K562 (cell line): ENCODE data around the gene MACF1. TPM values are rescaled to one million over a fixed set of nuclear protein-coding genes. Genes with fewer than 3 reads are reported as not detected.

Experiments used
- CREB3 ChIP-seq: fragments of 450-650 bp; conservative IDR thresholded peaks from 2 replicates; pipeline ENCODE4 v1.6.1; 2016; ENCODE audit warnings: missing genetic modification characterization, low read depth, mild to moderate bottlenecking, missing compliant biosample characterization, moderate library complexity
- ESRRB ChIP-seq: fragments of 250-450 bp; sonication (Bioruptor Pico); IDR thresholded peaks from 2 replicates; pipeline ENCODE4 v1.5.0; 2020; ENCODE audit warnings: mild to moderate bottlenecking, moderate library complexity, borderline replicate concordance
- FOSL1 ChIP-seq: fragments of 200-800 bp; sonication (Bioruptor generic); conservative IDR thresholded peaks from 2 replicates; pipeline ENCODE4 v1.6.1; 2016; ENCODE audit warnings: missing genetic modification characterization, missing compliant biosample characterization
- FOXA3 ChIP-seq, 2 experiments: fragments of 450-650 bp in 1 of 2; sonication (generic) in 1 of 2; formaldehyde crosslinking; IDR thresholded peaks in 1 of 2; conservative IDR thresholded peaks in 1 of 2; 2 replicates each; pipeline versions ENCODE4 v1.4.0 to v1.8.0; 2020 to 2022; ENCODE audit warnings: mild to moderate bottlenecking in 2 of 2, missing genetic modification reagents in 1 of 2
- HDAC2 ChIP-seq: fragments of 450-650 bp; IDR thresholded peaks from 2 replicates; pipeline ENCODE4 v1.6.1; 2016; ENCODE audit warnings: mild to moderate bottlenecking
- HINFP ChIP-seq: fragments of 450-650 bp; conservative IDR thresholded peaks from 2 replicates; pipeline ENCODE4 v1.6.1; 2016; ENCODE audit warnings: missing genetic modification characterization, low read depth, mild to moderate bottlenecking, control low read depth, missing compliant biosample characterization
- HOXB6 ChIP-seq: fragments of 250-450 bp; sonication (Bioruptor Pico); IDR thresholded peaks from 2 replicates; pipeline ENCODE4 v1.5.1; 2022; ENCODE audit warnings: mild to moderate bottlenecking, borderline replicate concordance
- RNF2 ChIP-seq: sonication (generic); IDR thresholded peaks from 2 replicates; pipeline ENCODE4 v1.6.1; 2016
- RREB1 ChIP-seq: fragments of 250-450 bp; sonication (Bioruptor Pico); IDR thresholded peaks from 2 replicates; pipeline ENCODE4 v1.4.0; 2020
- SMAD3 ChIP-seq: fragments of 450-650 bp; formaldehyde crosslinking; conservative IDR thresholded peaks from 2 replicates; pipeline ENCODE4 v1.4.0; 2020; ENCODE audit warnings: mild to moderate bottlenecking
- SMARCA5 ChIP-seq: fragments of 450-650 bp; IDR thresholded peaks from 2 replicates; pipeline ENCODE4 v1.6.1; 2016
- SP1 ChIP-seq: sonication (generic); formaldehyde crosslinking; IDR thresholded peaks from 2 replicates; pipeline ENCODE4 v1.8.1; 2022; ENCODE audit warnings: mild to moderate bottlenecking, missing genetic modification reagents
- SP2 ChIP-seq: IDR thresholded peaks from 2 replicates; pipeline ENCODE4 v1.6.1; 2011; ENCODE audit warnings: mild to moderate bottlenecking, low read depth, low read length, moderate library complexity; ENCODE audit not compliant: poor library complexity, severe bottlenecking; ENCODE audit errors: extremely low read depth
- TCF3 ChIP-seq: sonication (generic); formaldehyde crosslinking; IDR thresholded peaks from 2 replicates; pipeline ENCODE4 v1.4.0; 2020; ENCODE audit warnings: mild to moderate bottlenecking, missing genetic modification reagents
- TGIF2 ChIP-seq: sonication (generic); formaldehyde crosslinking; IDR thresholded peaks from 2 replicates; pipeline ENCODE4 v1.8.1; 2022; ENCODE audit warnings: mild to moderate bottlenecking, missing genetic modification reagents, moderate library complexity
- ZNF644 ChIP-seq: fragments of 200-800 bp; sonication (Bioruptor generic); IDR thresholded peaks from 2 replicates; pipeline ENCODE4 v1.6.1; 2016; ENCODE audit warnings: low read depth, missing genetic modification characterization, missing compliant biosample characterization
- polyA plus RNA-seq, 8 experiments: library from polyadenylated mRNA; depleted of rRNA in 4 of 8; stranded (reverse) in 5 of 8; unstranded in 3 of 8; fragments of >200 nt; fragmentation: Nextera tagmentation in 2 of 8; fragmentation: Illumina TruSeq in 1 of 8; extraction: Ambion mirVana in 2 of 8; extraction: Trizol in 1 of 8; gene quantifications; 2 replicates each; pipeline versions ENCODE4 v1.2.1 to v1.2.3, GENCODE V29; 2011 to 2014; ENCODE audit warnings: inconsistent platforms in 1 of 8, missing spikeins in 1 of 8
- total RNA-seq, 7 experiments: library from RNA; depleted of rRNA in 6 of 7; stranded (reverse); fragments of >200 nt in 6 of 7; fragmentation: Illumina TruSeq in 2 of 7; extraction: Trizol in 2 of 7; gene quantifications; 2 replicates each; pipeline versions ENCODE4 v1.2.1 to v1.2.3, GENCODE V29; 2011 to 2021; ENCODE audit warnings: low replicate concordance in 1 of 7
- TF ChIP-seq, protein P1 (sequence below): fragments of 450-650 bp; IDR thresholded peaks from 2 replicates; pipeline ENCODE4 v1.6.1; 2016; ENCODE audit warnings: antibody characterized with exemption

Gene MACF1
- total and polyA plus RNA-seq, 9 of the 15 experiments (the other 6 are each of a cell fraction or from before 2014, with no cell fraction given): 13.2 to 232 (median 112) TPM

DNA sequence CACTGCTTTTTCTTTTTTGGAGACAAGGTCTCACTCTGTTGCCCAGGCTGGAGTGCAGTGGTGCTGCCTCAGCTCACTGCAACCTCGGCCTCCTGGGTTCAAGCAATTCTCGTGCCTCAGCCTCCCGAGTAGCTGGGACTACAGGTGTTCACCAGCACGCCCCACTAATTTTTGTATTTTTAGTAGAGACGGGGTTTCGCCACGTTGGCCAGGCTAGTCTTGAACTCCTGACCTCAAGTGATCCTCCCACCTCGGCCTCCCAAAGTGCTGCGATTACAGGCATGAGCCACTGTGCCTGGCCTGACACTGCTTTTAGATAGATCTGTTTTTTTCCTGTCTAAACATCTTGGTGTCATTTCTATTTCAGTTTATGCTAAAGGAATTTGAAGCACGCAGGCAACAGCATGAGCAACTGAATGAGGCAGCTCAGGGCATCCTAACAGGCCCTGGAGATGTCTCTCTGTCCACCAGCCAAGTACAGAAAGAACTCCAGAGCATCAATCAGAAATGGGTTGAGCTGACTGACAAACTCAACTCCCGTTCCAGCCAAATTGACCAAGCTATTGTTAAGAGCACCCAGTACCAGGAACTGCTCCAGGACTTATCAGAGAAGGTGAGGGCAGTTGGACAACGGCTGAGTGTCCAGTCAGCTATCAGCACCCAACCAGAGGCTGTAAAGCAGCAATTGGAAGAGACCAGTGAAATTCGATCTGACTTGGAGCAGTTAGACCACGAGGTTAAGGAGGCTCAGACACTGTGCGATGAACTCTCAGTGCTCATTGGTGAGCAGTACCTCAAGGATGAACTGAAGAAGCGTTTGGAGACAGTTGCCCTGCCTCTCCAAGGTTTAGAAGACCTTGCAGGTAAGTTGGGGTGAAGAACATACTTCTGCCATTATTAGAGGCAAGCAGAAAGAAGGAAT lies 180.8 kb downstream of the MACF1 start (continued):
- TF ChIP-seq SP2 (no peak), HOXB6 (CRISPR knock-in tag) (no peak), HDAC2 (peak; percentile 63; the same call in 1 of the 2 replicates), ZNF644 (tag) (peak; percentile 75; the same call in 1 of the 2 replicates), SMARCA5 (peak; percentile 50; the same call in 1 of the 2 replicates), FOXA3 (CRISPR knock-in tag; conservative IDR thresholded peaks at IDR 0.05 in 1 of 2, IDR thresholded peaks at IDR 0.05 in 1 of 2) (no peak), CREB3 (tag) (peak; percentile 58; the same call in 1 of the 2 replicates), FOSL1 (peak; percentile 32), RNF2 (peak; percentile 69), TCF3 (CRISPR knock-in tag) (peak; percentile 81), HINFP (tag) (peak; percentile 65; the same call in 1 of the 2 replicates), SMAD3 (CRISPR knock-in tag) (peak; percentile 29; the same call in 1 of the 2 replicates), RREB1 (no peak), SP1 (CRISPR knock-in tag) (peak; percentile 38; the same call in 1 of the 2 replicates), TGIF2 (no peak), ESRRB (CRISPR knock-in tag) (no peak)
- TF ChIP-seq, protein P1, sequence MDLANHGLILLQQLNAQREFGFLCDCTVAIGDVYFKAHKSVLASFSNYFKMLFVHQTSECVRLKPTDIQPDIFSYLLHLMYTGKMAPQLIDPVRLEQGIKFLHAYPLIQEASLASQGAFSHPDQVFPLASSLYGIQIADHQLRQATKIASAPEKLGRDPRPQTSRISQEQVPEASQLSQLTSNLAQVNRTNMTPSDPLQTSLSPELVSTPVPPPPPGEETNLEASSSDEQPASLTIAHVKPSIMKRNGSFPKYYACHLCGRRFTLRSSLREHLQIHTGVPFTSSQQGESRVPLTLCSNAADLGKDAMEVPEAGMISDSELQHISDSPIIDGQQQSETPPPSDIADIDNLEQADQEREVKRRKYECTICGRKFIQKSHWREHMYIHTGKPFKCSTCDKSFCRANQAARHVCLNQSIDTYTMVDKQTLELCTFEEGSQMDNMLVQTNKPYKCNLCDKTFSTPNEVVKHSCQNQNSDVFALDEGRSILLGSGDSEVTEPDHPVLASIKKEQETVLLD: peak; percentile 31; the same call in 1 of the 2 replicates
